ENCODE results near the gene TPRG1L.

The TPRG1L gene

GRCh38 chr1:3641816-3642215 lies 17.0 kb downstream of the TPRG1L start:
- Histone ChIP-seq H3F3A (ENCODE audit: insufficient read depth) (no peaks in the 10 kb centered on the region), H3K9me3 (ENCODE audit: insufficient read depth, low read length) (no peaks in the 10 kb centered on the region), H3K4me2 (ENCODE audit: low read depth, low read length, poor library complexity, severe bottlenecking) (no peak overlapping the region)

DNA sequence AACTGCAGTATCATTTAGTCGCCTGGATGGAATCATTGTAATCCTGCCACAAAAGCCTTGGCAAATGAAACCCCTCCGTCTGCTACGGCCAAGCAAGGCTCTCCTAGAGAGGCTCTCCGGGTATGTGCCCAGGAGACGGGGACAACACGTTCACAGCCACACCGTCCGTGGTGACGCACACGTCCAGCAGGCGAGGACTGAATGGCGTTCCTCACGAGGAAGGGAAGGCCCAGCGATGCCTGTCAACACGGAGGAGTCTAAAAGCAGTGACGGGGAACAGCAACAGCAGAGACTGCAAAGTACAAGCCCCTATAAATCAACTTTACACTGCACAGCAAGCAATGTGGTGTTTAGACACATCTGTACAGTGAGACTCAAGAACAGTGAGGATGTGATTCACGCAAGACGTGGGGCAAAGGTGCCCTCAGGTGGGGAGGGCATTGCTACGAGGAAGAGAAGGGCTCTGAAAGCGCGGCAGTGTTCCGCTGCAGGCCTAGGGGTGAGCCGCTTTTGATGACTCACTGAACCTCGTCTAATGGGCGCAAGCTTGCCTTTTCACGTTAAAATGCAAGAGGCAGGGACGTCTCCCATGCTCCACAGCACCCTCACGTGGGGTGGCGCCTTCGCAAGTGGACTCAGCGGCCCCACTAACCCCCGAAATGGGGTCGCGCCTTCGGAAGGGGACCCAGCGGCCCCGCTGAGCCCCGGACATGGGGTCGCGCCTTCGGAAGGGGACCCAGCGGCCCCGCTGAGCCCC lies 18.3 kb downstream of the TPRG1L start:
- H3K27ac ChIP-seq (ENCODE audit: low read depth, low read length) = no peak overlapping the region
- H3K79me2 ChIP-seq (ENCODE audit: insufficient read depth, low read length) = no peaks in the 10 kb centered on the region
- no peak overlapping the region for H3K4me2 ChIP-seq (ENCODE audit: low read depth, low read length, poor library complexity, severe bottlenecking)
- no peaks in the 10 kb centered on the region for H3F3A ChIP-seq (ENCODE audit: insufficient read depth)
- no peaks in the 10 kb centered on the region for H3K9me2 ChIP-seq (replicated peaks; ENCODE audit: insufficient read depth, low read length)
- H3K9ac ChIP-seq (ENCODE audit: low read length) = no peak overlapping the region
- H3K4me3 ChIP-seq (ENCODE audit: insufficient read depth, low read length, poor library complexity, severe bottlenecking) = no peak overlapping the region
- no peak overlapping the region for H2AFZ ChIP-seq (ENCODE audit: low read depth, low read length, severe bottlenecking)
- no peak for TF ChIP-seq CTCF (IDR thresholded peaks at IDR 0.05; ENCODE audit: insufficient read depth, low read length, poor library complexity, severe bottlenecking)
- TF ChIP-seq EZH2phosphoT487 (conservative IDR thresholded peaks at IDR 0.05; ENCODE audit: low read length) = no peak
- no peaks in the 10 kb centered on the region for H3K36me3 ChIP-seq (ENCODE audit: low read length)
- H3K9me3 ChIP-seq (ENCODE audit: insufficient read depth, low read length) = no peaks in the 10 kb centered on the region
- H4K20me1 ChIP-seq (ENCODE audit: low read depth, low read length) = no peaks in the 10 kb centered on the region
- H3K27me3 ChIP-seq (ENCODE audit: low read length) = no peaks in the 10 kb centered on the region

More at GRCh38 chr1:3641816-3642215, 17.0 kb downstream of the TPRG1L start:
- Histone ChIP-seq H2AFZ (ENCODE audit: low read depth, low read length, severe bottlenecking) (no peak overlapping the region), H3K36me3 (ENCODE audit: low read length) (no peaks in the 10 kb centered on the region), H3K27ac (ENCODE audit: low read depth, low read length) (no peak overlapping the region), H3K79me2 (ENCODE audit: insufficient read depth, low read length) (no peaks in the 10 kb centered on the region), H4K20me1 (ENCODE audit: low read depth, low read length) (no peaks in the 10 kb centered on the region), H3K27me3 (ENCODE audit: low read length) (no peaks in the 10 kb centered on the region), H3K9me2 (replicated peaks; ENCODE audit: insufficient read depth, low read length) (no peaks in the 10 kb centered on the region), H3K9ac (ENCODE audit: low read length) (no peak overlapping the region), H3K4me3 (ENCODE audit: insufficient read depth, low read length, poor library complexity, severe bottlenecking) (no peak overlapping the region)
- no peak for TF ChIP-seq CTCF (IDR thresholded peaks at IDR 0.05; ENCODE audit: insufficient read depth, low read length, poor library complexity, severe bottlenecking)
- no peak for TF ChIP-seq EZH2phosphoT487 (conservative IDR thresholded peaks at IDR 0.05; ENCODE audit: low read length)

DNA sequence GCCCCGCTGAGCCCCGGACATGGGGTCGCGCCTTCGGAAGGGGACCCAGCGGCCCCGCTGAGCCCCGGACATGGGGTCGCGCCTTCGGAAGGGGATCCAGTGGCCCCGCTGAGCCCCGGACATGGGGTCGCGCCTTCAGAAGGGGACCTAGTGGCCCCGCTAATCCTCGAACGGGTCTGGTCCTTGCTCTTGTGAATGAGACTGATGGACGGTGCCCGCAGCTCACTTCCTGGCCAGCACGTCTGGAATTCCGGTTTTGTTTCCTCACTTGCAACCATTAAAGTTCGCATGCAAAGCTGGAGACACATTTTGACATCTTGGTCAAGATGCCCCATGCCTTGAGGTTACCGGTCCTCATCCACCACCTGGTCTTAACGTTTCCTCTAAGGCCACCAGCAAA lies 19.5 kb downstream of the TPRG1L start:
- no peaks in the 10 kb centered on the region for H4K20me1 ChIP-seq (ENCODE audit: low read depth, low read length)
- TF ChIP-seq EZH2phosphoT487 (conservative IDR thresholded peaks at IDR 0.05; ENCODE audit: low read length) (no peak), CTCF (IDR thresholded peaks at IDR 0.05; ENCODE audit: insufficient read depth, low read length, poor library complexity, severe bottlenecking) (no peak)
- no peak overlapping the region for H2AFZ ChIP-seq (ENCODE audit: low read depth, low read length, severe bottlenecking)
- peaks cover 4% of the 10 kb centered on the region; the same call in 1 of the 2 replicates for H3F3A ChIP-seq (ENCODE audit: insufficient read depth)
- H3K36me3 ChIP-seq (ENCODE audit: low read length) = no peaks in the 10 kb centered on the region
- H3K79me2 ChIP-seq (ENCODE audit: insufficient read depth, low read length) = no peaks in the 10 kb centered on the region
- H3K9ac ChIP-seq (ENCODE audit: low read length) = no peak overlapping the region
- H3K4me3 ChIP-seq (ENCODE audit: insufficient read depth, low read length, poor library complexity, severe bottlenecking) = no peak overlapping the region
- no peak overlapping the region for H3K27ac ChIP-seq (ENCODE audit: low read depth, low read length)
- no peaks in the 10 kb centered on the region for H3K9me2 ChIP-seq (replicated peaks; ENCODE audit: insufficient read depth, low read length)
- H3K4me2 ChIP-seq (ENCODE audit: low read depth, low read length, poor library complexity, severe bottlenecking) = no peak overlapping the region
- H3K27me3 ChIP-seq (ENCODE audit: low read length) = no peaks in the 10 kb centered on the region
- no peaks in the 10 kb centered on the region for H3K9me3 ChIP-seq (ENCODE audit: insufficient read depth, low read length)

All from SU-DHL-6 (cell line).